GM12892 (cell line): ENCODE data around the gene NPHP4.

Experiments
- POLR2A ChIP-seq: IDR thresholded peaks from 2 replicates; pipeline ENCODE4 v1.6.1; 2011; ENCODE audit warnings: low read depth, low read length, control low read depth
- POLR2AphosphoS5 ChIP-seq: IDR thresholded peaks from 2 replicates; pipeline ENCODE4 v1.6.1; 2011; ENCODE audit warnings: low read depth, low read length, control low read depth

GRCh38 chr1:5877001-5877400, 115.2 kb downstream of the NPHP4 start:
- TF ChIP-seq POLR2AphosphoS5, result no peak
- no peak for TF ChIP-seq POLR2A
